T1000 (cell line): Measurements from ENCODE around the gene SPATA45.
"Not testable (repeated sequence)": the region's sequence is repeated elsewhere in the genome, so short reads cannot be mapped to it uniquely, and the experiment has no call there.

Experiments
- DNase-seq: peaks from one replicate; lab custom pipeline; 2025; ENCODE audit warnings: mixed read lengths; lab: John Stamatoyannopoulos, UW

SPATA45 gene

GRCh38 chr1:212847549-212847948, at the start of gene SPATA45:
TSS of gene SPATA45 (minus strand) at chr1:212847649. CDS start at chr1:212836149, 11,500 bp downstream.
- no peak for DNase-seq

GRCh38 chr1:212892108-212892507, 44.7 kb upstream of the SPATA45 start:
- no peak for DNase-seq

GRCh38 chr1:212884592-212884991, 37.1 kb upstream of the SPATA45 start:
- no peak for DNase-seq

- DNase-seq: no peak
These were observed 32.7 kb upstream of the SPATA45 start for GRCh38 chr1:212879947-212880690.

GRCh38 chr1:212878418-212878817, 31.0 kb upstream of the SPATA45 start:
- no peak for DNase-seq

- no peak for DNase-seq
These were observed 26.1 kb upstream of the SPATA45 start for GRCh38 chr1:212873518-212873917.

GRCh38 chr1:212871976-212872375, 24.5 kb upstream of the SPATA45 start:
- no peak for DNase-seq

- no peak for DNase-seq
These were observed 19.7 kb upstream of the SPATA45 start for GRCh38 chr1:212867192-212867591.

GRCh38 chr1:212864201-212864600, 16.8 kb upstream of the SPATA45 start:
- no peak for DNase-seq

GRCh38 chr1:212863345-212863744, 15.9 kb upstream of the SPATA45 start:
- DNase-seq: not testable (repeated sequence)

GRCh38 chr1:212862111-212862690, 14.8 kb upstream of the SPATA45 start:
- DNase-seq: no peak

GRCh38 chr1:212860713-212861581, 13.5 kb upstream of the SPATA45 start:
- no peak for DNase-seq

GRCh38 chr1:212858461-212859265, 11.2 kb upstream of the SPATA45 start:
- DNase-seq: no peak

GRCh38 chr1:212857992-212858460, 10.6 kb upstream of the SPATA45 start, which contains the start of gene FLVCR1:
TSS of gene FLVCR1 (plus strand) at chr1:212858275. CDS start at chr1:212858453, 178 bp downstream.
- peak; percentile 90 for DNase-seq

- DNase-seq: no peak
These were observed 9.3 kb upstream of the SPATA45 start for GRCh38 chr1:212856755-212857154.

- DNase-seq: no peak
These were observed 6.2 kb upstream of the SPATA45 start for GRCh38 chr1:212853658-212854057.

- no peak for DNase-seq
These were observed 4.7 kb upstream of the SPATA45 start for GRCh38 chr1:212852105-212852688.

GRCh38 chr1:212844521-212844920, 2.9 kb downstream of the SPATA45 start:
- DNase-seq: not testable (repeated sequence)

- DNase-seq: no peak
These were observed 9.3 kb downstream of the SPATA45 start for GRCh38 chr1:212838145-212838544.

- not testable (repeated sequence) for DNase-seq
These were observed 13.9 kb downstream of the SPATA45 start for GRCh38 chr1:212833211-212834207.
